GM19438 (cell line): ENCODE results near the gene CDC42EP1.
A peak's percentile ranks its signal among the peaks of the same experiment; 100 is the strongest.

ENCODE experiments used
- ATAC-seq: cut with Tn5 transposase; IDR thresholded peaks from one replicate; pipeline ENCODE4 v1.9.1; 2021; ENCODE audit warnings: low read depth; ENCODE audit not compliant: unreplicated experiment

CDC42EP1 gene

DNA sequence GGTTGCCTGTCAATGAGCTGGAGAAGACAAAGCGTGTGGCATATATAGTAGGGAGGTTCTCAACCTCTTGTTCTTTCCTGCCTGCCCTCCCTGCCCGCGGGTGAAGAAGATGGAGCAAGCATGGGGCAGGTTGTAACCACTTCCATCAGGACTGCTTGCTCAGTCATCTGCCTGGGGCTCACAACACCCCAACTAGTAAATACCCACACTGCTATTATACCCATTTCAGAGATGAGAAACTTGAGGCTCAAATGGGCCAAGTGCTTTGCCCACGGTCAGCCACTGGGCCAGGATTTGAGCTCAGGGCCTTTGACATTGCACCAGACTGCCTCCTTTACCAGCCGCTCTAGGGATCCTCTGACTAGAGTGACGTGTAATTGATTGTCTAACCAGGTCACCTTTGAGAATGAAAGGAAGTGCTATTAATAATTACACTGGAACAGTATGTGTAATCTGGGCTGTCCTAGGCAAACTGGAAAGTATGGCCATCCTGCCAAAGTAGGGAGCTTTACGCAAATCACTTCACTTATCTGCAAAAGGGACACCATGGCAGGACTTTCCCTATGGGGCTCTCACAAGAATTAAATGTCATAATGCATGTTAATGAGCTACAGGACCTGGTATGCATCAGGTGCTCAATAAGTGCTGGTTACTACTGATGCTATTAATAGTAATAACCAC lies 2.8 kb upstream of the CDC42EP1 start:
- no peak for ATAC-seq

DNA sequence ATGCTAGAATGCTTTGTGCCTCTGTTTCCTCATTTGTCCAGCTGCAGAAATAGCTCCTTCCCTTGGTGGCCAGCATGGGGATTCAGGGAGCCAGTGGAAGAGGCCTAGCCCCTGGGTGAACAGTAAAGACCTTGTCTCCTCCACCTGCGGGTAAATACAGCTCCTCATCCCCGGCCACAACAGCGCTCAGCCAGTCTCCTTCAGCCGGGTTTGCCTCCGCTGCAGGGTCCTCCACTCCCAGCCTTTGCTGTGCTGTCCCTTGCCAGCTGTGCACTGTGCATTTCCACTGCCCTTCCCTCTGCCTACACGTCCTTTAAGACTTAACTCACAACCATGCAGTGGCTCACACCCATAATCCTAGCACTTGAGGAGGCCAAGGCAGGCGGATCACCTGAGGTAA lies 1.5 kb upstream of the CDC42EP1 start:
- no peak for ATAC-seq

DNA sequence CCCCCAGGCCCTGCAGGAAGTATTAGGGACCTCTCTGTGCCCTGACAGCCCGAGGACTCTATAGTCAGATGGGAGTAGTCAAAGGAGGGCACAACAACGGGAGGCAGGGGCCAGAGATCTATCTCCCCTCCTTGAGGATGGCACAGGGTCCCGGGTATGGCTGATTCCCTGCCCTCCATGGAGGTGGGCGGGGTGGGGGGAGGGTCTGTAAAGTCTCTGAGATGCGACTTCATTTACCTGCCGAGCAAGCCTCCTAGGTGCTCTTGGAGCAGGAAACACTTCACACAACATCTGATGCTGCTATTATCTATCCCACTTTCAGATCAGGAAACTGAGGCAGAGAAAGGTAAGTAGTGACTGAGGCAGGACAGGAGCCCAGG lies 769 bp upstream of the CDC42EP1 start:
- no peak for ATAC-seq

DNA sequence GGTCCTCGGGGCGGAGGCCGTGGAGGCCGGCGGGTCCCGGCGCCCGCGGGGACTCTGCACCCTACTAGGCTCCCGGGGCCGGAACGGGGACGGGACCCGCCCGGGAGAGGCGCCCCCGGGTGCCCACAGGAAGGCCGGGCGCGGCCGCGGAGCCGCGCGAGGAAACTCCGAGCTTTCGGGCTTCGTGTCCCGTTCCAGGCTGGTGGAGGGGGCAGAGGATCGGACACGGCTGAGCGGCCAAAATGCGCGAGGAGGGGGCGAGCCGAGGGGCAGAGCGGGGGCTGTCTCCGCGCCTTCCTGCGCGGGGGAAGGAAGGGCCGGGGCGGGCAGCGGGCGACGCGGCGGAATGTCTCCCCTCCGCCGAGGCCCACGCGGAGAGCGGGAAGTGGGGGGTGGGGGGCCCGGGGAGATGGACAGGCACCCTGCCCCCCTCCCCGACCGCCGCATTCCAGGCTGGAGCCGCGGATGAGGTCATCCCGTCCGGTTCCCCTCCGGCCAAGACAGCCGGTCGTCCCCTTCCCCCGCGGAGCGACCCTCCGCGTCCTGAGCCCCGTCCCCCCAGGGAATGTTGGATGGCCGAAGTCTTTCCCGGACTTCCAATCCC lies 430 bp downstream of the CDC42EP1 start:
- no peak for ATAC-seq

DNA sequence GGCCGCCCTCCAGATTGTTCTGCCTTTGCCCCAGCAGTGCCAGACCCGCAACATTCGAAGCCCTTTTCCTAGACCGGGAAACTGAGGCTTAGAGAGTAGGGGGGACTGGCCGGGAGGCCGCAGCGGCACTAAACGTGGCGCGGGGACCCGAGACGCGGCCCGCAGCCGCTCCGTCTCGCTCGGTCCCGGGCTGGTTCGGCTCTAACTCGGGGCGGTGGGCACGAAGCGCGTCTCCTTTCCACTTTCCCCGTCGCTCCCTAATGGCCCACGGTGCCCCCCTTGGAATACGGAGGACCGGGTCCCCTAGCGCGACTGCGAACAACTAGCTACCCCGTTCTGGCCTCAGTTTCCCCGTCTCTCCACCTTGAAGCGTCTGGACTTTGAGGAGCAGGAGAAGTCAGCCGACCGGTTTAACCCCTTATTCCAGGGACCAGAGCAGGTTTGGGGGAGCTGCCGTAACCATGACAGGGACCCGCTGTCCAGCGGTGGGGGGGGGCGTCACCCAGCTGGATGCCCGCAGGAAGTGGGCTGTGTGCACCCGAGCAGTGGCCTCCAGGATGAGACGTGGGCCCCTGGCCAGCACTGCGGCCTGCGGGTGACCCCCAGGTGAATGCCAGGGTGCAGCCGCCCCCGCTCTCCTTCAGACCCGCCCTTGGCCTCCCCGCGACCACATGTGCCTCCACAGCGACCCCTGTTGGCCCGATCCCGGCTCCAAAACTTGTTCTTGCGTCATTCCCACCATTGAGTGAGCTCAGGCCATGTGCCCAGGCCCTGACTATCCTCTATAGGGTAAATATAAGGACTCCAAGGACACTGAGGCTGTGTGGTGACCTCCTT lies 1.1 kb downstream of the CDC42EP1 start:
- ATAC-seq, result no peak

DNA sequence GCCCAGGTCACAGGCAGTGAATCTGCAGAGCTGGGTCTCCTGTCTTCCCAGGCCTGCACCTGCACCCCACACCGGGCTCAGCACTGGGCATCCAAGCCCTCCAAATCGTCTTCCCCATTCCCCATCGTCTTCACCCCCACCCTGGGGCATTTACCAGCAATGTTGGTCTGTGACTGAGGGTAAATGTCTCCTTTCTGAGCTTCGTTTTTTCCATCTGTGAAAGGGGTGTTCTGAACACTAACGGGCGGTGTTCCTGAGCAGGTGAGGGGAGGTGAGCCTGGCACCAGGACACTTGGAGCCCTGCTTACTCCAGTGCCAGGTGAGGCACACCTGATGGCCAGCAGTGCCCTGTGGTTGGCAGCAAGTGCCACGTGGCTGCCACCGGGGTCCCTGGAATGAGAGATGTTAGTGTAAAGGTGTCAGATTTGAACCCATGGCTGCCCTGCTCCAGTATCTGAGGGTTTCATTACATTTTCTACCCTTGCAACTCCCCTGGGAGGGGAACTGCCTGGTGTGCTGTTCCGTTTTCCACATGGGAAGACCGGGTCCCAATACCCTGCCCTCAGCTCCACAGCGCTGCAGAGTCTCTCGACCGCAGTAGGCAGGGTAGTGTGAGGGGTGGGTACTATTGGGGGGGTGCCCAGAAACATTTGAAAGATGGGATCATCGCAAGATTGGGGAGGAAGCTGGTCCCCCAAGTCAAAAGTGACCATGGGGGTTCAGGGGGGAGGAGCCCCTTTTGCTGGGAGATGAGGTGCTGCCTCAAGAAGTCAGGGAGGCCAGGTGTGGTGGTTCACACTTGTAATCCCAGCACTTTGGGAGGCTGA lies 2.0 kb downstream of the CDC42EP1 start:
- no peak for ATAC-seq

DNA sequence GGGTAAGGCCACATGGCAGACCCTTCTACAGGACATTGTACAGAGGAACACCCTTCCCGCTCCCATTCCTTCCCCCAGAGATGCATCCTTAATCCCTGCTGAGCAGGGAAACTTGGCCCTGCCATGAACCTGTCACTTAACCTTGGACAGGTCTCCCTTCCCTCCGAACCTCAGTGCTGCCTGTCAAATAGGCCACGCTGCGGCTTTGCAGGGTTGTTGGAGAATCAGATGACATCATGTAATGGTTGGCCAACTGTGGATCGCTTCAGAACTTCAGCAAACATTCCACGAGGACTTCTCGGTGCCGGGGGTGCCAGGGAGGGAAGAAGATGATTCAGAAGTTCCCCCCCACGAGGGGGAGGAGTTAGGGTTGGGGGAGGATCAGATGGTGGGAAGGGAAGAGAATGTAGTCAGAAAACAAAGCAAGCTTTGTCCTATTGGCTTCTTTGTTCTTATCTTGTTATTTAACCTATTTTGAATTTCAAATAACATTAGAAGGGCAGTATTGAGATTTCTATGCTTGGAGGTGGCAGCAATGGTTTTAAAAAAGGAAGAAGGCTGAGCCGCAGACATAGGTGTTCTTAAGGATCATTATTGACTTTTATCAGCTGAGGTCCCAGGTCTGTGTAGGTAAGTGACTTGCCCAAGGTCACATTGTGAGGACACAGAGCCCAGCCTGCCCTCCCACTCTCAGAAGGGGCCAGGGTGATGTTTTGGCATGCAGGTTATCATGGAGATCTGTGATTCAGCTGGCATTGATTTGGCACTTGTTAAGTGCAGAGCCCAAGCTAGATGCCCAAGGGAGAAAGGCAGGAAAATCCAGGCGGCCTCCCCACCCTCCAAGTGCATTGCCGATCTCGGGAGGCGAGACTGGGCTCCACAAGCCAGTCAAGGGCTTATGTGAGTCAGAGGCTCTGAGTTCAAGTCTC lies 3.1 kb downstream of the CDC42EP1 start:
- ATAC-seq, result no peak

DNA sequence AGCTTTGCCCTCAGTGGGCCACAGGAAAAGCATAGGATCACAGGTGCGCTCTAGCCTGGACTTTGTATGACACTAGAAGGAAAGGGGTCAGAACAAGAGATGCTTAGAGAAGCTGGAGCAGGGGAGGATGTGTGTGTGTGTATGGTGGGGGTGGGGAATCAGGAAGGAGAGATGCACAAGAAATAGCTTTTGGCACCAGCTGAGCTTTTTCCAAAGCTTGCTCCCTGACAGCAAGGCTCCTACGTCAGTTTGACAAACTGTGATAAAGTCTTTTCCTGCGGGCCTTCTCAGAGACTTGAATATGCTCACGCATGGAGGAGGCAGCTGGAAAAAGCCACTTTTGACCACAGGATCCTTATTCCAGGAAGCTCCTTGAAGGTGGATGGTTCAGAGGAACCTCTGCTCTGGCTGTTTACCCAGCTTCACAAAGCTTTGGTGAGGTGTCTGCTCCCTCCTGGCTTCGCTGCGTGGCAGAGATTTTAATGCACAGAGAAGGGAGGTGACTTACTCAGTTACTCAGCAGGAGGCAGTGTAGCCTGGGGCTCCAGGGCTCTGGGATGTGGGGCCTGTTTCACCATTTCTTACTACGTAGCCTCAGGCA lies 3.9 kb downstream of the CDC42EP1 start:
- ATAC-seq, result no peak

DNA sequence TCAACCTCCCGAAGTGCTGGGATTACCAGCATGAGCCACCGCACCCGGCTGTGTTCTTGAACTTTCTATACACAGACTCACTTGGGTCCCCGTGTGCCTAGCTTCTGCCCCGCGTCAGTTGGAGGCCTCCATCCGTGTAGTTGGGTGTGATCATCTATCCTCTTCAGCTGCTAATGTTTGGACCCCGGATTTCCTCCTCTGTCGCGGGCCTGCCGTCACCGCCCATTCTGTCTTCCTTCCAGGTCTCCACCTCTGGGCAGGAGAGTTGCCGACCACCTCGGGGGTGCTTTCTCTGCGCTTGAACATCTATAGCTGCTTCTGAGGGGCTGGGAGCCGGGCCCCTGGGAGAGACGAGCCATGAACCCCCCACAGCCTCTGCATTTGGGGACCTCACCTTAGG lies 5.5 kb downstream of the CDC42EP1 start:
- no peak for ATAC-seq

DNA sequence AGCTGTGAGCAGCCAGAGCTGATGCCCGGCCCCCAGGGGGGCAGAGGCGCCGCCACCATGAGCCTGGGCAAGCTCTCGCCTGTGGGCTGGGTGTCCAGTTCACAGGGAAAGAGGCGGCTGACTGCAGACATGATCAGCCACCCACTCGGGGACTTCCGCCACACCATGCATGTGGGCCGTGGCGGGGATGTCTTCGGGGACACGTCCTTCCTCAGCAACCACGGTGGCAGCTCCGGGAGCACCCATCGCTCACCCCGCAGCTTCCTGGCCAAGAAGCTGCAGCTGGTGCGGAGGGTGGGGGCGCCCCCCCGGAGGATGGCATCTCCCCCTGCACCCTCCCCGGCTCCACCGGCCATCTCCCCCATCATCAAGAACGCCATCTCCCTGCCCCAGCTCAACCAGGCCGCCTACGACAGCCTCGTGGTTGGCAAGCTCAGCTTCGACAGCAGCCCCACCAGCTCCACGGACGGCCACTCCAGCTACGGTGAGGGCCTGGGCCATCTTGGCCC lies 6.1 kb downstream of the CDC42EP1 start:
- ATAC-seq, result no peak

DNA sequence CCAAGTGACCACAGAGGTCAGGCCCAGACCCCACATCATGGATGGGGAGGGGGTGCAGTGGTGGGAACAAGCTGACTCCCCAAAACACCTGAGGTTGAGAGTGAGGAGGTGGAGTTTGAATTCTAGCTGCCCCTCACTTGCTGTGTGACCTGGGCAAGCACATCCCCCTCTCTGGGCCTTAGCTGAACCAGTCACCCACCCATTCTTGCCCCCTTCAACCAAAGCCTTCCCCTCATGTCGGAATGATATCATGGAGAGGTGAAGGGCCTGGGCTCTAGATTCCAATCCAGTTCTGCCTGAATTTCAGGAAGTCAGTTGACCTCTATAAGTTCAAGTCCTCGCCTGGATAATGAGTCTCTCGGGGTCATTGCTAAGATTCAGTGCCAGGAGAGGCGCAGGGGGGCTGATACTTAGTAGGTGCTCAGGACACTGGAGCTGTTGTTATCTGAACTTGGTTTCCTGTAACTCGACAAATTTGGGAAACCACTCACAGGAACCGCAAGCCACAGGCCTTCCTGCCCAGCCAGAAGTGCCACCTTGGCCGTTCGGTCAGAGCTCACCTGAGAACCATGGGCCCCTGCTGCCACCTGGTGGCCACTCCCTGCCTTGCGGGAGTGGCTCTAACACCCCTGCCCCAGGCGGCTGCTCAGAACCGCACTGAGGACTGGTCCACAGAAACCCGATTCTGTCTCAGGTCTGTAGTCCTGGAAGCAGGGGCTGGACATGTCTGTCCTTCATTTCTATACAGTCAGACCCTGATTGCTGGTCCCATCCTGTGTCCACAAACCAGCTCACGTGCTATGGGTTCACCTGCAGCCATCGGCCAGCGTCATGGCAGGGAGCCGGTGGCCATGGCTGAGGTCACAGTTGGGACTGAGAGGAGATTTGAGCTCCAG lies 6.9 kb downstream of the CDC42EP1 start:
- ATAC-seq, result peak; percentile 83

DNA sequence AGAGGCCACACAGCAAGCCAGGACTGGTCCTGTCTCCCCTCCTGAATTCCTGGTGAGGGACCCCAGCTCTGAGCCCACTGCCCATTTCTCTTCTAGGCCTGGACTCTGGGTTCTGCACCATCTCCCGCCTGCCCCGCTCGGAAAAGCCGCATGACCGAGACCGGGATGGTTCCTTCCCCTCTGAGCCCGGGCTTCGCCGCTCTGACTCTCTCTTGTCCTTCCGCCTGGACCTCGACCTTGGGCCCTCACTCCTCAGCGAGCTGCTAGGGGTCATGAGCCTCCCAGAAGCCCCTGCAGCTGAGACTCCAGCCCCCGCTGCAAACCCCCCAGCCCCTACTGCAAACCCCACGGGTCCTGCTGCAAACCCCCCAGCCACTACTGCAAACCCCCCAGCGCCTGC lies 7.7 kb downstream of the CDC42EP1 start:
- ATAC-seq, result no peak

DNA sequence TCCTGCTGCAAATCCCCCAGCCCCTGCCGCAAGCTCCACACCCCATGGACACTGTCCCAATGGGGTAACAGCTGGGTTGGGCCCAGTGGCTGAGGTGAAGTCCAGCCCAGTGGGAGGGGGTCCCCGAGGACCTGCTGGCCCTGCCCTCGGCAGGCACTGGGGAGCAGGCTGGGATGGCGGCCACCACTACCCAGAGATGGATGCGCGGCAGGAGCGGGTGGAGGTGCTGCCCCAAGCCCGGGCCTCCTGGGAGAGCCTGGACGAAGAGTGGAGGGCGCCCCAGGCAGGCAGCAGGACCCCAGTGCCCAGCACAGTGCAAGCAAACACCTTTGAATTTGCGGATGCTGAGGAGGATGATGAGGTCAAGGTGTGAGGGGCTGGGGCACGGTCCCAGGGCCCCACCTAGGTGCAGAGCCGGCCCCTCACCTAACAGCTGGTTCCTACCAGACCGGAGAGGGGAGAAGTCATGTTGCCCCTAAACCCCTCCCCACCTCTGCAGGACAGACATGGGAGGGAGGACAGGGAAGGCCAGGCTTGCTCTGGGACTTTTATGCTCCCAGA lies 8.2 kb downstream of the CDC42EP1 start:
- no peak for ATAC-seq

DNA sequence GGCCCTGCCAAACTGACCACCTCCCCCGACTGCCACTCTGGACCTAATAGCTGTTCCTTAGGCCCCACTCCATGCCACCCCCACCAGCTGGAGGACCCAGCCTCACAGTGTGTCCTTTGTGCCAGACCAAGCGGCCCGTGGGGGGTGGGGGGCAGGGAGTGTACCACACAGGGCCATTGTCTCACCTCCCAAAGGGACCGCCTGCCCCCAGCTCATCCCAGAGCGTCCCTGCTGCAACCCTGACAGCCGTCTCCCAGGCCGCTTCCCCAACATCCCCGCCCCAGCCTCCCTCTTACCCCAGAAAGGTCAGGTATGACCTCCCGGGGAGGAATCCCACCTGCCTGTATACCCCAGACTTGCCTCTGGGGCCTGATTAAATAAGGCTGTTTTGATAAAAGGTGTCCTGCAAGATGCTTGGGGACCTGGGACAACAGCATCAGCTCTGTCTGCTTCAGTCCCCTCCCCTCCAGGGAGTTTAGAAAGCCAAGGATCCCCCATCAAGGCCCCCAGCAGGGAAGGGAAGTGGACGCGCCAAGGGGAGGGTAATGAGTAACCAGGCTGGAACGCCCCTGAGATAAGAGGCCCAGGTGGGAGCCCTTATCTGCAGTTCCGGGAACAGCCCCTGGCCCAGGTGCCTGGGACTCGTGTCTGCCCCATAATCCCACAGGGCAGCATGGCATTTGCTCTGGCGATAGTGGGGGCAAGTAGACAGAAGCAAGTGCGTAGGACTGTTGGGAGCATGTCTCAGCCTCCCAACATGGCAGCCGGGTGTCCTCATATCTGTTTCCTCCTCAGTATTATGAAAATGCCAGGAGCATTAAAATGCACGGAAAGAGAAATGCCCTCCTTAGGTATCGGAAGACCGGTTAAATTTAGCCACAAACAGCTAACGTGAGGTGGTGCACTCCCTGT lies 9.0 kb downstream of the CDC42EP1 start:
- ATAC-seq, result no peak

DNA sequence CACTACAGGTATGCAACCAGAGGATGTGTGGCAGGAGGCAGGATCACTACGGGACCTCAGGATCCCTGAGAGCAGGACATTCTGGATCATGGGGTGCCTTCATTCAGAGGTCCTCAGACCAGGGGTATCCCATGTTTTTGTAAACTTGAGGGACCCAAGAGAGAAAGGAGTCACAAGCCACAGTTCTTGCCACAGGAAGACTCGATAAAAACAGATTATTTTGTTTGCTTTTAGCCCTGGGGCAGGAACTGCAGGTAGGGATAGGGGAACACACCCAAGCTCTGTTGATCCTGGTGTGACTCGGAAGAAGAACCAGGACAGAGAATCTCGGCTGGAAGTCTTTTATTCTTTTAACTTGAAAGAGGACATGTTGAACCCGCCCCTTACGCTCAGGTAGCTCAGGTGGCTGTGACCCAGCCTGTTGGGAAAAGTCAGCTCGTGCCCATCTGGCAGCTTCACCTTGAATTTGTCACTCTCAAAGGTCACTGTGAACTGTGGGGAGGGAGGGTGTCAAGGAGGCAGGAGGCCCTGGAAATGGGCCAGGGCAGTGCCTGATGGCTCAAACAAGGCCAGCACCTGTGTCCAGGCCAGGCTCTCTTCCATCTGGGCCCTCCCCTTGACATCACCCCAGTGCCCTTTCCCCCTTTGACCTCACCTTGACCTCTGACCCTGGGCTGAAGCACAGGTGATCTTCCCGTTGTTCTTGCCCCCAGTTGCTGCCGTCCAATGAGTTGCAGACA lies 9.8 kb downstream of the CDC42EP1 start:
- no peak for ATAC-seq

DNA sequence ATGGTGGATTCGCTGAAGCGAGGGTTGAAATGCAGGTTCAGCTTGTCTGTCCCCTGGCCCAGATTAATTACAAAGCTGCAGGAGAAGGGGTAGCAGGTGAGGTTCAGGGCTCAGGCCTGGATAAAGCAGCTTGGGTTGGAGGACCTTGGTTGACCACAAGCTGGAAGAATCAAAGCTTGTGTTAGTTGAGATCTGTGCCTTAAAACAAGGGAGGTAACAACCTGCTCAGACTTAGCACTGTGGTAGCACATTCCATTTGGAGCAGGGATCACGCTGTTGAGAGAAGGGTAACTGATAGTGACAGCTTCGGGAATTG lies 10.3 kb downstream of the CDC42EP1 start:
- ATAC-seq, result no peak
